ENCODE measurements around the gene TLR8.
"Not testable (repeated sequence)": the region's sequence is repeated elsewhere in the genome, so short reads cannot be mapped to it uniquely, and the experiment has no call there.

Gene TLR8

GRCh38 chrX:12946838-12947544 is 40.6 kb downstream of the TLR8 start:
- DNase-seq (ENCODE audit: low spot score): peak; percentile 79

GRCh38 chrX:12947545-12948235 is 41.3 kb downstream of the TLR8 start:
- no peak for DNase-seq (ENCODE audit: low spot score)

GRCh38 chrX:12948495-12948894 is 42.1 kb downstream of the TLR8 start:
- DNase-seq (ENCODE audit: low spot score): no peak

GRCh38 chrX:12949205-12949926 is 42.9 kb downstream of the TLR8 start:
- DNase-seq (ENCODE audit: low spot score): no peak

GRCh38 chrX:12949927-12950656 is 43.7 kb downstream of the TLR8 start:
- peak; percentile 88 for DNase-seq (ENCODE audit: low spot score)

GRCh38 chrX:12950851-12951594 is 44.6 kb downstream of the TLR8 start:
- DNase-seq (ENCODE audit: low spot score): peak; percentile 78

GRCh38 chrX:12951595-12951975 is 45.2 kb downstream of the TLR8 start:
- DNase-seq (ENCODE audit: low spot score): no peak

GRCh38 chrX:12953420-12953819 is 47.0 kb downstream of the TLR8 start:
- no peak for DNase-seq (ENCODE audit: low spot score)

GRCh38 chrX:12954376-12954775 is 48.0 kb downstream of the TLR8 start:
- DNase-seq (ENCODE audit: low spot score): no peak

- no peak for DNase-seq (ENCODE audit: low spot score)
These were observed 48.6 kb downstream of the TLR8 start for GRCh38 chrX:12954981-12955380.

- DNase-seq (ENCODE audit: low spot score): peak; percentile 71
These were observed 49.7 kb downstream of the TLR8 start for GRCh38 chrX:12955882-12956703.

GRCh38 chrX:12956704-12957534 is 50.5 kb downstream of the TLR8 start:
- peak; percentile 89 for DNase-seq (ENCODE audit: low spot score)

GRCh38 chrX:12958059-12958458 is 51.6 kb downstream of the TLR8 start:
- DNase-seq (ENCODE audit: low spot score): no peak

- no peak for DNase-seq (ENCODE audit: low spot score)
These were observed 52.0 kb downstream of the TLR8 start for GRCh38 chrX:12958461-12958860.

- DNase-seq (ENCODE audit: low spot score): no peak
These were observed 54.8 kb downstream of the TLR8 start for GRCh38 chrX:12961196-12961718.

- no peak for DNase-seq (ENCODE audit: low spot score)
These were observed 55.7 kb downstream of the TLR8 start for GRCh38 chrX:12962041-12962504.

- not testable (repeated sequence) for DNase-seq (ENCODE audit: low spot score)
These were observed 56.9 kb downstream of the TLR8 start for GRCh38 chrX:12963210-12963850.

GRCh38 chrX:12965131-12965940 is 58.9 kb downstream of the TLR8 start:
- DNase-seq (ENCODE audit: low spot score): no peak
